HG03558 (cell line): ENCODE results near the gene SCO1.
"Not testable (repeated sequence)": the region's sequence is repeated elsewhere in the genome, so short reads cannot be mapped to it uniquely, and the experiment has no call there.

ENCODE experiments used
- ATAC-seq: cut with Tn5 transposase; IDR thresholded peaks from one replicate; pipeline ENCODE4 v1.9.1; 2021; ENCODE audit warnings: moderate number of reproducible peaks; ENCODE audit not compliant: unreplicated experiment; ENCODE audit errors: extremely low read depth

SCO1 gene

GRCh38 chr17:10727192-10727591 is 29.9 kb upstream of the SCO1 start:
- ATAC-seq: no peak

GRCh38 chr17:10726196-10726595 is 28.9 kb upstream of the SCO1 start:
- ATAC-seq: no peak

- ATAC-seq: no peak
These were observed 27.9 kb upstream of the SCO1 start for GRCh38 chr17:10725262-10725661.

GRCh38 chr17:10724546-10725195 is 27.3 kb upstream of the SCO1 start:
- no peak for ATAC-seq

GRCh38 chr17:10718547-10718946 is 21.2 kb upstream of the SCO1 start:
- no peak for ATAC-seq

- no peak for ATAC-seq
These were observed 18.9 kb upstream of the SCO1 start for GRCh38 chr17:10716218-10716617.

GRCh38 chr17:10713318-10713717 is 16.0 kb upstream of the SCO1 start:
- ATAC-seq: no peak

GRCh38 chr17:10705727-10706126 is 8.4 kb upstream of the SCO1 start:
- ATAC-seq: no peak

- no peak for ATAC-seq
These were observed 5.2 kb upstream of the SCO1 start for GRCh38 chr17:10702574-10702973.

GRCh38 chr17:10699856-10700255 is 2.5 kb upstream of the SCO1 start:
- ATAC-seq: no peak

- ATAC-seq: no peak
These were observed 924 bp upstream of the SCO1 start for GRCh38 chr17:10698096-10698818.

- ATAC-seq: not testable (repeated sequence)
These were observed 1.4 kb downstream of the SCO1 start for GRCh38 chr17:10695875-10696407.

- ATAC-seq: no peak
These were observed 9.8 kb downstream of the SCO1 start for GRCh38 chr17:10687499-10687898.

GRCh38 chr17:10683853-10684252 is 13.5 kb downstream of the SCO1 start:
- ATAC-seq: no peak

- ATAC-seq: no peak
These were observed 15.4 kb downstream of the SCO1 start for GRCh38 chr17:10681866-10682446.

GRCh38 chr17:10674704-10675103 is 22.6 kb downstream of the SCO1 start:
- no peak for ATAC-seq

- ATAC-seq: no peak
These were observed 24.0 kb downstream of the SCO1 start for GRCh38 chr17:10673312-10673711.

- no peak for ATAC-seq
These were observed 28.6 kb downstream of the SCO1 start for GRCh38 chr17:10668775-10669174.

- ATAC-seq: no peak
These were observed 30.4 kb downstream of the SCO1 start for GRCh38 chr17:10666906-10667305.

- no peak for ATAC-seq
These were observed 32.8 kb downstream of the SCO1 start for GRCh38 chr17:10664571-10664970.

- no peak for ATAC-seq
These were observed 34.1 kb downstream of the SCO1 start for GRCh38 chr17:10663231-10663630.
